ES-I3 (cell line): ENCODE data around the gene CDH23.

ENCODE experiments used
- H3K36me3 ChIP-seq: 2 replicates; pipeline ENCODE4 v1.6.1; 2013; ENCODE audit warnings: mild to moderate bottlenecking, low read length, control low read depth, moderate library complexity; ENCODE audit not compliant: insufficient read depth
- H3K4me1 ChIP-seq: 2 replicates; pipeline ENCODE4 v1.6.1; 2013; ENCODE audit warnings: mild to moderate bottlenecking, control low read depth, low read length; ENCODE audit not compliant: insufficient read depth
- H3K9ac ChIP-seq: 2 replicates; pipeline ENCODE4 v1.6.1; 2013; ENCODE audit warnings: low read depth, mild to moderate bottlenecking, low read length, moderate library complexity
- H3K9me3 ChIP-seq: 2 replicates; pipeline ENCODE4 v1.6.1; 2013; ENCODE audit warnings: mild to moderate bottlenecking, low read length, moderate library complexity; ENCODE audit not compliant: control insufficient read depth, insufficient read depth

Gene CDH23

DNA sequence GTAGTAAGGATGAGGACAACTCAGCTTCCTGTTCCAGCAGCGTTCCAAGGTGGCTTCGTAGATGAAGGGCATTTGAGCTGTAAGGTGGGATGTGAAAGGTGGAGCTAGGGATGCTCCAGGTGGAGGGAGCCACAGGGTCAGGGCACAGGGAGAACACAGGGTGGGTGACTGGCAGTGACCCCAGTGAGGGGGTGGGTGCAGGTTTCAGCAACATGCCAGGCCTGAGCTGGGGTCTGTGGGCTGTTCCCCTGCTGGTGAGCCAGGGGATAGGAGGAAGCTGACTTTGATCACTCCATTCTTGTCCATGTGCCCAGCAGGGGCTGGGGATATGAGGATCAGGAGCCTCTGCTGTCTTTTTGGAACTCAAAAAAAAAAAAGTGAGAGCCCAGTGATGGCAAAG is 33.2 kb downstream of the CDH23 start:
- Histone ChIP-seq H3K9me3 (no peaks in the 10 kb centered on the region), H3K9ac (no peak overlapping the region), H3K36me3 (no peaks in the 10 kb centered on the region), H3K4me1 (peaks cover 3% of the 10 kb centered on the region; the same call in 1 of the 2 replicates)

DNA sequence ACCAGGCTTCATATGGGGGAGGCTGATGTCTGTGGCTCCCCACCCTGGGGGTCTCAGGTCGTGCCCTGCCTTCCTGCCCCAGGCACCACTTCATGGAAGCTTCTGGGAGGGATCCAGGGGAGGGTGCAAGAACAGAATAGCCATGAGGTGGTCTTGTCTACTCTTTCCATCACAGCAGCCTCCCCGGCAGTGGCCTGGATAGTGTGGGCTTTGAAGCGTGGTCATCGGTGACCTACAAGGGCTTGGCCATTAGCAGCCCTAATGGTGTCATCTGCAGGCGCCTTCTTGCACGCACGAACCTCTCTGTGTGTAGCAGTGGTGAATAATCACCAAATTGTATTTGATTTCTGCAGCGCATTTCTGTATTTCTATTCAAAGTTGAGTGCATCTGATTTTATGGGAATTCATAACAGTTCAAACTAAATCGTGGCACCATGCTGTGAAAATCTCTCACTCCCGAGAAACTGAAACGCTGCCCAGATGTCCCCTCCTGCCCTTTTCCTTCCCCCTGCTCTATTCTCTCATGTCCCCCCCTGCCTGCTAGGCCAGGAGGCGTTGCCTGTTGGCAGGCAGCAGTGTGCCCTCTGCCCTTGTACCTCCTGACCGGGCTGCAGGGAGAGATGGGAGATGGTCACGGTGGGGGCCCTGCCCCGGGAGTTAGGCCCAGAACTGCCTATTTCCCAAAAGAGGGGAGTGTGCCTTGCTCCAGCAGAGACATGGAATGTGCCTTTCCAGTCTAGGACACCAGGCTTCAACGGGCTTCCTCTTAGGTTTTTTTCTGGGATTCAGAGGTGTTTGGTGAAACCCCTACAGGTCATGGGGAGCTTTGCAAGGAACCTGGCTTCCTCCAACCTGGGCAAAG is 34.8 kb downstream of the CDH23 start:
- Histone ChIP-seq H3K36me3 (no peaks in the 10 kb centered on the region), H3K4me1 (peaks cover 3% of the 10 kb centered on the region; the same call in 1 of the 2 replicates), H3K9ac (no peak overlapping the region), H3K9me3 (no peaks in the 10 kb centered on the region)

DNA sequence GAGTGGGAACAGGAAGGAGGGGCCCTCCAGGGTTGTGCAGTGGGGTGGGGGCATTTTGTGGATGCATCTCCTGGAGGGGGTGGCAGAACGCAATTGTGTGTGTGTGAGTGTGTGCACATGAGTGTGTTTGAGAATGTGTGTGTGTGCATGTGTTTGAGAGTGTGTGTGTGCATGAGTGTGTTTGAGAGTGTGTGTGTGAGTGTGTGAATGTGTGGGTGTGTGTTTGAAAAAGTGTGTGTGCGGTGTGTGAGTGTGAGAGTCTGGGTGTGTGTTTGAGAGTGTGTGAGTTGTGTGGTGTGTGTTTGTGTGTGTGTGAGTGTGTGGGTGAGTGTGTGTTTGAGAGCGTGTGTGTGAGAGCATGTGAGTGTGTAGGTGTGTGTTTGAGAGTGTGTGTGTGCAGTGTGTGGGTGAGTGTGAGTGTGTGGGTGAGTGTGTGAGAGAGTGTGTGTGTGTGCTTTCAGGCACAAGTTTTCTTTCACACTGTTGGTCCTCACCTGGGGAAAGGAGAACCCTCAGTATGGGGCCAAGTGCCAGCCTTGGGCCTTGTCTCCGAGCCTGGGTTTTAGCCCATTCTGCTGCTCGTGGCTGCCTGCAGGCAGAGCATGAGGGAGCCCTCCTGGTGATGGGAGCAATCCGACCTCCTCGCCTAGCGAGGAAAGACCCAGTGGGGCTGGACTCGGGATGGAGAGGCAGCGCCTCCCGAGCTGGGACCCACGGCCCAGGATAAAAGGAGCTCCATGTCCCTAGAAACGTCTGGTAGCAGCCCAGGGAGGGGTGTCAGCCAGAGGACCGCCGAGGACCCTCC is 35.6 kb downstream of the CDH23 start:
- no peaks in the 10 kb centered on the region for H3K9me3 ChIP-seq
- H3K4me1 ChIP-seq: peaks cover 3% of the 10 kb centered on the region; the same call in 1 of the 2 replicates
- H3K9ac ChIP-seq: no peak overlapping the region
- no peaks in the 10 kb centered on the region for H3K36me3 ChIP-seq

DNA sequence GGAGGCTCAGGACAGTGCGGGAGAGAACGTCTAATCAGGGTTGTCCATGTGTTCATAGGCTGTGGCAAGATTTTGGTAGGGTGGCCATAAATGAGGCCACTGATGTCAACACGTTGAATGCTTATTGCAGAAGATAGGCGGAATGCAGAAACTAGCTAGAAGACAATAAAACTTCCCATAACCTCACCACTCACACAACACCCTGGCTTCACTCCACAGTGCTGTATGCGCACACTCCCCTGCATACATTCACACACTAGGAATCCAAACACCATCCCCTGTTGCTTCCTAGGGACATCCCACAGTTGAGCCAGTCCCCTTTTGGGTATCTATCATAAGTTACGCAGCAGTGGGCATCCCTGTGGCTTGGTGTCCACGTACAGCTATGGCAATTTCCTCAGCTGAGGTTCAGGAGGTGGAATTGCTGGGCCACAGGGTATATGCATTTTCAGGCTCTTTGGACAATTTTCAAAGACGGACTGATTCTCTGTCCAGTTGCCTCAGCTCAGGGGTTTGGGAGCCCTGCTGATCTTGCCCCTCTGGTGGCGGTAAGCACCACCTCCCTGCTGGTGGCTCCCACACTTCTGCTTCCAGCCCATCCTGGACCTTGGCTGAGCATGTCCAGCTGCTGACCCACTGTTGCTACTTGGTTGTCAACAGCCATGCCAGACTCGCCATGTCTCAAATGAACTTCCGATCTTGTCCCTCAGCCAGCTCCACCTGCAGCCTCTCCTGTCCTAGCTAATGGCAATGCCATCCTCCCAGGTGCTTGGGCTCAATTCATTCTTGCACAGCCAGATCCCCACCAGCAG is 36.4 kb downstream of the CDH23 start:
- Histone ChIP-seq H3K9ac (no peak overlapping the region), H3K36me3 (no peaks in the 10 kb centered on the region), H3K9me3 (no peaks in the 10 kb centered on the region), H3K4me1 (peaks cover 3% of the 10 kb centered on the region; the same call in 1 of the 2 replicates)

DNA sequence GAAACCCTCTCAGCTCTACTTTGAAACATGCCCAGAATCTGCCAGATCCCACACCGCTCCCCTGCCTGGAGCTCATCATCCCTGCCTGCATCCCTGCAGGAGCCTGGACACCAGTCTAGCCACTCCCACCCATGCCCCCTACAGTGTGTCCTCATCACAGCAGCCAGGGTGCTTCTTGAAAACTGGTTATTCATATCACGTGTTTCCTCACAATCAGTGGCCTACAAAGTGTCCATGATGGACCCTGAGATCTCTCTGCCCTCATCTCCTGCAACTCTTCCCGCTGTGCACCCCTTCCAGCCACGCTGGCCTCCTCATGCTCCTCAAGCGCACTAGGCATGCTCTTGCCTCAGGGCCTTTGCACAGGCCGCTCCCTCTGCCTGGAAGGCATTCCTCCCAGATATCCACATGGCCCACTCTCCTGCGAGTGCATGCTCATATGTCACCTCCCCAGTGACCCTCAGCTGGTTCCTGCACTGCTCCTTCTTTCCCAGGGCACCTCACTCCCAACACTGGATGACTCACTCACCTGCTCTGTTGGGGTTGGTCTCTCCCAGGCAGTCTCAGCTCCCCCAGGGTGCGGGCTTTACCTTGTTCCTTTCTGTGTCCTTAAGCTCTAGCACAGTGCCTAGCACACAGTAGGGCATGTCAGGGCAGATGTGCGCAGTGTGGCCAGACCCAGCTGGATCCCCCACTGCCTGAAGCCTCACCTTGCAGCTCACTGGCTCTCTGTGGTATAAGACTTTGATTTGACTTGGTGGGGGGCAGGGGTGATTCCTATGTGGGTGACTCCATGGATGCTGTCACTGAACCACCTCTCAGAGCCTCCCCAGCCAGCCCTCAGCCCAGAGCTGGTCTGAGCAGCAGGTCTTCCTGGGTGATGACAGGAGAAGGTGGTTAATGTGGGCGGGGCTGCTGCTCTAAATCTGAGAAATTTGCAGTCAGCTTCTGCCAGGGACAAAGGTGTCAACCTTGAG is 37.3 kb downstream of the CDH23 start:
- Histone ChIP-seq H3K4me1 (peaks cover 3% of the 10 kb centered on the region; the same call in 1 of the 2 replicates), H3K9ac (no peak overlapping the region), H3K9me3 (no peaks in the 10 kb centered on the region), H3K36me3 (no peaks in the 10 kb centered on the region)

DNA sequence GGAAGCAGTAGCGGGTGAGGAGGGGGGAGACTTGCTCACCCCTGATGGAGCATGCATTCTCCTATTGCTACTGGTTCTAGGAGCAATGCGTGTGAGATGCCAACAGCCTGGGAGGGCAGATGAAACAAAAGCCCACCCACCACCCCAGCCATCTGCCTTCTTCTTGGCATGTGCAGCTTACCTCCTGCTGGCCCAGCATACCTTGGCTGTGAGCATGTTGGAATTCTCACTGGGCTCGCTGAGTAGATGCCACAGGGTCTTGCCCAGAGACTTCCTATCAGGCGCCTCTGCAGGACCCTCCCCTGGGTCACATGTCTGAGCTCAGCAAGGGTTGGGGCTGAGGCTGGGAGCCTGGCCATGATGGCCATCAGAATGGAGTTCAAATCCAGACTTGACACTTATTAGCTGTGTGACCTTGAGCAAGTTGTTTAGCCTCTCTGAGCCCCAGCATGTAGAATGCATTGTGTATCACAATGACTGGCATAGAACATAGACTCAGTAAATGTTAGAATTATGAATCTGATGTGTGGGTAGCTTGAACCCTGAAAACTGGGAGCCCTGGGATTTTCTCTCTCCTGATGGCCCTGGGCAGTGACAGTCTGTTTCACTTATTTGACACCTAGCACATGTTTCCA is 38.2 kb downstream of the CDH23 start:
- H3K4me1 ChIP-seq: peaks cover 3% of the 10 kb centered on the region; the same call in 1 of the 2 replicates
- H3K36me3 ChIP-seq: no peaks in the 10 kb centered on the region
- H3K9ac ChIP-seq: no peak overlapping the region
- no peaks in the 10 kb centered on the region for H3K9me3 ChIP-seq

DNA sequence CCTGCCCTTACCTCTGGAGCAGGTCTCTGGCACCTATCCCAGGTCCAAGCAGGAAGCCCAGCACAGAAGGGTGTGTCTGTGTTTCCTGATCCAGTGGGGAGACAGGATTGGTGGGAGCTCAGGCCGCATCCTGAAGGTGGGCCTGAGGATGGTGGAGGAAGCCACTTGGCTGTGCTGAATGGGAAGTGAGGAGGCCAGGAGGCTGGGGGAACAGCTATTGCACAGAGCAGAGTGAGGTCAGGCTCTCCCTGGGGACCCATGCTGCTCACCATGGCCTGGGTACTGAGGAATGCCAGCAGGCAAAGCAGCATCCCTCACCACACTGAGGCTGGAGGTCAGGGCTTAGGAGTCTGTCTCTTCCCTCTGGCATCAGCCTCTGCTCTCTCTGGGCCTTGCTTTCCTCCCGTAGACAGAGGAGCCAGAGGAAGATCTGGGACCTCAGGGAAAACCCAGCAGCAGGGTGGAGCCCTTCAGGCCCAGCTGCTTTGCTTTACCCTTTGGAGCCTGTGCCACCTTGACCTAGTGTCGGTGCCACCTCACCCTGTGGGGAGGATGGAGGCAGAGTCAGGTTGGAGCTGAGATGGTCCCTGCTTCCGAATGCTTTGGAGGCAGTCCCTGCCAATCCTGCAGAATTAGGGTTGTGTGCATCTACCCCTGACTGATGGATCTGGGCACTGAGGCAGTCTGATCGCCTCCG is 39.0 kb downstream of the CDH23 start:
- no peaks in the 10 kb centered on the region for H3K9me3 ChIP-seq
- H3K36me3 ChIP-seq: no peaks in the 10 kb centered on the region
- peaks cover 3% of the 10 kb centered on the region; the same call in 1 of the 2 replicates for H3K4me1 ChIP-seq
- H3K9ac ChIP-seq: no peak overlapping the region

DNA sequence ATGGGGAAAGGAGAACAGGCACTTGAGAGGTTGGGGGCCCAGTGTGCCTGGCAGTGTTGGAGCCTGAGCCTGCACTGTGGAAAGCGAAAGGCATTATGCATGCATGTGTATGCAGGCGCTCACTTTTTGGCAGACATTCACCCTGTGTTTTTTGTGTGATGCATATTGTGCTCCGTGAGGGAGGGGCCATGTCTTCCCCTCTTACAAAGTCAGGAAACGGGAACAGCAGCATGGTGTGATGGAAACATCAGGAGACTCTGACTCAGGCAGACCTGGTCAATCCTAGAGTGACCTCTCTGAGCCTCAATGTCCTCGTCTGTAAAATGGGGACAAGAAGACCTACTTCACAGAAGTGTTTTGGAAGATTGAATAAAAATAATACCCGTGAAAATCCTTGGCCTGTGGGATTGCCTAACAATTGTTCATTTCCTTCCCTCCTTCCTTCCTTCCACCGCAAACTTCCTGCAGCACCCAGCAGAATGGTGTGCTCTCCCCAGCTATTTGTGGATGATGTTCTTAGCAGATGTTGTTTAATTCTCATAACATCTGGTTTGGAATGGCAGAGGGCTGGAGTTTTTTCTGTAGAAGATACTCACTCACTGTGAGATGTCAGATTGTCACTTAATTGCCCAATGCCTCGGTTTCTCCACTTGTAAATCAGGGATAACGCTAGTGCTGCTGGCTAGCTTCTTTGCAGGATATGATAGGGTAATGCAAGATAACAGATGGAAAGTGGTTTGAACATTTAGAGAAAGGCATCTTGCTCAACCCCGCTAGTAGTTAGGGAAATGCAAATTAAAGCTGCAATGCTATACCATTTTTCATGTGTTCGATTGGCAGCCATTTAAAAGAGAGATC is 39.8 kb downstream of the CDH23 start:
- no peak overlapping the region for H3K9ac ChIP-seq
- H3K9me3 ChIP-seq: no peaks in the 10 kb centered on the region
- peaks cover 3% of the 10 kb centered on the region; the same call in 1 of the 2 replicates for H3K4me1 ChIP-seq
- H3K36me3 ChIP-seq: no peaks in the 10 kb centered on the region

DNA sequence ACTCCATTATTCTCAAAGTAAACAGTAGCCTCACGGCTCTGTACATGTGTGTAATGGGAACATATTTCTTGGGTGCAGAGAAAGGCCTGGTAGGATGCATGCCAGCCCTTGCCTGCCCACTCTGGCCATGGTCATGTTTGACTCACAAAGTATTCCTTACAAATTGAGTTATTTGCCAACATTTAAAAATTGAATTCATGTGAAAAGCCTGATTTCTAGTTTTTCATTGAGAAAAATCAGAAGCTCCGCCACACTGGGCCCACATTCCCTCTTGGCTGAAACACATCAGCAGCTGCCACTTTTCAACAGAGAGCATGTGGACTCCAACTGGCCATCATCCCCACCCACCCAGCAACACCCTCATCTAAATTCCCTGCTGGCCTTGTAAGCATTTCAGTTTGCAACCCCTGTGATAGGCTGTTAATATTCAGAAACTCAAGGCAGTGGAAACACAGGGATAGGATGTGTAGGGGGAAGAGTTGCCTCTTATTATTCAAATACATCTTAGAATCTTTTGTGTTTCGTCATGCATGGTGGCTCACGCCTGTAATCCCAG is 40.9 kb downstream of the CDH23 start:
- Histone ChIP-seq H3K36me3 (no peaks in the 10 kb centered on the region), H3K4me1 (peaks cover 3% of the 10 kb centered on the region; the same call in 1 of the 2 replicates), H3K9ac (no peak overlapping the region), H3K9me3 (no peaks in the 10 kb centered on the region)

DNA sequence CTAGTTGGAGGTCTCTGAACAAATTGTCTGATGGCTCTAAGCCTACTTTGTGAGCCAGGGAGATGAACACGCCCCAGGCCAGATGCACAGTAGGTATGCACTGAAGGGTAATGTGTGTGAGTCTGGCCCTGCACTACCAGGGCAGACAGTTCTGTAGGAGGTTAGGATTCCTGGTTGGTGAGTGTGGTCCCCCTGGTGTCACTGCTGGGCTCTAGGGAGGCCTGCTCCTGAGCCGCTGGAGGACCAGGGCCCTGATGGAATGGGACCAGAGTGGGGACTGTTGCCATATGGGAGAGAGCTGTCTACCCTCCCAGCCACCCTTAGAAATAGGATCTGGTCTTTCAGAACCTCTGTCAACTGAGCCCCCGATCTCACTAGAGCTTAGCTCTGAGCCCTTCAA is 42.0 kb downstream of the CDH23 start:
- H3K9ac ChIP-seq: no peak overlapping the region

DNA sequence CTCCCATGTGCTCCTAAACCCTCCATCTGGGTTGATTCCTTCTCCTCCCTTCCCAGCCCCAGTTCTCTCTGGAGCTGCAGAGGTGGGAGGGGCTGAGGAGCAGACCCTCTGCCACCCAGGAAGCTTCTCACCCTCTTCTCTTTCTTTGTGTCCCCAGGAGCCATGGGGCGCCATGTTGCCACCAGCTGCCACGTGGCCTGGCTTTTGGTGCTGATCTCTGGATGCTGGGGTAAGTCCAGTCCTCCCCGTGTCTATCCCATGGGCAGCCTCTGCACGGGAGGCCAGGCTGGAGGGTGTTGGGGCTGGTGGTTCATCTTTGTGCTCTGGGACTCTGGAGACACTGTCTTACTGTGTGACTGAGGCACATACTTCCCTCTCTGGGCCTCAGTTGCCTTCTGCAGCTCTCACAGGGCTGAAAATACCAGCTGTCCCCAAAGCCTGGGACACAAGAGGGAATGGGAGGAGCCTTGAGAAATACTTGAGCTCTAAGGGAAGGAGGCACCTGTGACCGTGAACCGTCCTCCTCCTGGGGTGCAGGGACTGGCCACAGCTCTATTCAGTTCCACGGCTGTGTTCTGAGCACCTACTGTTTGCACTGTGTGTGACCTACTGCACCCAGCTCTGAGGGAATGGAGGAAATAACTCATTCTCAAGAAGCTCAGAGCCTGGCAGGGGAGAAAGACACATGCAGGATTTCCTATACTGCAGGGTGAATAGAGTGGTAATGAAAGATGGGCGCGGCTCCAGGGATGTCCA is 43.1 kb downstream of the CDH23 start:
- Histone ChIP-seq H3K9me3 (no peaks in the 10 kb centered on the region), H3K36me3 (no peaks in the 10 kb centered on the region), H3K9ac (no peak overlapping the region), H3K4me1 (peaks cover 4% of the 10 kb centered on the region; the same call in 1 of the 2 replicates)

More for the DNA sequence above, 42.0 kb downstream of the CDH23 start:
- H3K36me3 ChIP-seq: no peaks in the 10 kb centered on the region
- H3K4me1 ChIP-seq: peaks cover 8% of the 10 kb centered on the region; the same call in 1 of the 2 replicates
- H3K9me3 ChIP-seq: no peaks in the 10 kb centered on the region
